ENCODE results near the gene GATAD2B.
"Not testable (repeated sequence)": the region's sequence is repeated elsewhere in the genome, so short reads cannot be mapped to it uniquely, and the experiment has no call there.

Gene GATAD2B

DNA sequence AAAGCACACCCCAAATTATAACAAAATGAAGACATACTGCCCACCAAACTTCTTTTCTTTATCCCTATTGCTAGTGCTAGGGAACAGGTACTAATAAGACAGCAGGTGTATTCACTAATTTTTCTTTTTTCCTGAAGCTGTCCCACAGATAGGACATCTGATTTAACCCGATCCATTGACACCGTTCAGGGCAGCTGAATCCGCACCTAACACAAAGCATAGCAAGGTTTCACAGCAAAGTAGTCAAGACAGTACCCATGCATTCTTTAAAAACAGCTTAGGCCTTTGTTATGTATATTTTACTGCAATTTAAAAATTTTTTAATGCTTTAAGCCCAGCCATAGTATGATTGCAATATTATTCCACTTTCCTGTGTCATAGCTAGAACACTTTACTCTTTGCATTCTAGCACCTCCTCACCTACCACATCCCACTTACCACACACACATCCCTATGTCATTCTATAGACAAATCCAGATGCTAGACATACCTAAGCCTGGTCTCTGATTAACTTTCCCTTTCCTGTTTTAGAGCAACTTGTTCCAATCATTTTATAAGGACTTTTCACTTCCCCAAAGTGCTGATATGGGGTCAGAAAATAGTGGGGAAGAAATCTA lies 40.4 kb downstream of the GATAD2B start:
- DNase-seq: no peak

DNA sequence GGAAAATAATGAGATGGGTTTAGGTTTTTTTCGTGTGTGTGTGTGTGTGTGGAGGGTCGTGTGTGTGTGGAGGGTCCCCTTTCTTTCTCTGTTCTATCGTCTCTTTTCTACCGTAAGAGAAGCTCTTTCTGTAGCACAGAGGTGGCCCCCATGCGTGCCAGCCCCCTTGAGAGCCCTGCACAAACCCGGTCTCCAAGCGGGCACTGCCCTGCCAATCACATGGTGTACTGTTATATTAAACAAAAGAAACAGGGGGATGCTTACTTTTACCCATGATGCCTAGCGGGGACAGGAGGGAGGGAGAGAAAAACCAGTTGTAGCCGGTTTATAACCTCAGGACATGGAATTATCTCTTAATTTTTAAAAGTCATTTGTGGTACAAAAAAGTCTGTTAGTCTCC lies 41.0 kb downstream of the GATAD2B start:
- DNase-seq: peak; percentile 34

DNA sequence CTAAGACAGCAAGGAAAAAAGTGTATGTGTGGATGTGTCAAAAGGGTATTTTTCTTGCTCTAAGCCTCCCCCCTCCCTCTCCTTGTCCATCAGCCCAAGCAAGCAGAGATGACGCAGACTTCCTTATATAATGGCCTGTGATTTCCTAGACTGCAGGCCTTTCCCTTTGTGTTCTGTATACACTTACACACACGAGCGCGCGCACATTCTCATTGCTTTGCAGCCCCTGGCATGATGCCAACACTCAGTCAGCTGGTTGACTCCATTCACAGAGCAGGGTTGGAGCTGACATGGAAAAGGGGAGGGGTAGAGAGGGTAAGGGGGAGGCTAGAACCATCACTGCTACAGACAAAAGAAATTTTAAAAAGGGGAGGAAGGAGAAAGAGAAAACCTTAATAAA lies 41.8 kb downstream of the GATAD2B start:
- peak; percentile 90 for DNase-seq

DNA sequence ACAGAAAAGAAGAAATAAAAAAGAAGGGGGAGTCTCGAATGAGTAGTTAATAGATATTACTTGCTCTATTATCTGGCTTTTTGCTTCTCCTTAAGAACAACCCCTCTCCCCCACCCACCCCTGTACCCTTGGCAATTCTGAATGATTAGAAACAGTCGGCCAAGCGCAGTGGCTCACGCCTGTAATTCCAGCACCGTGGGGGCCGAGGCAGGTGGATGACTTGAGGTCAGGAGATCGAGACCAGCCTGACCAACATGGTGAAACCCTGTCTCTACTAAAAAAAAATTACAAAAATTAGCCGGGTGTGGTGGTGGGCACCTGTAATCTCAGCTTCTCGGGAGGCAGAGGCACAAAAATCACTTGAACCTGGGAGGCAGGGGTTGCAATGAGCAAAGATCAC lies 42.7 kb downstream of the GATAD2B start:
- no peak for DNase-seq

DNA sequence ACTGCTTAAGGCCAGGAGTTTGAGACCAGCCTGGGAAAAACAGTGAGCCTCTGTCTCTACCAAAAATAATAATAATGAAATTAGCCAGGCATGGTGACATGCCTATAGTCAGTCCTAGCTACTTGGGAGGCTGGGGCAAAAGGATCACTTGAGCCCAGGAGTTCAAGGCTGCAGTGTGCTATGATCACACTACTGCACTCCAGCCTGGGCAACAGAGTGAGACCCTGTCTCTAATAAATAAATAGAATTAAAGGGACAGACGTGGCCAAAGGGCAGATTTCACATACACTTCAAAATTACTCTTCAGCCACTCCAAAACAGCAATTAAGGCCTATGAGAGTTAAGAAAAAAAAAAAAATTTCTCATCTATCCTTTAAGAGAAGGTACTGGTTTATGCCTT lies 45.7 kb downstream of the GATAD2B start:
- DNase-seq: no peak

DNA sequence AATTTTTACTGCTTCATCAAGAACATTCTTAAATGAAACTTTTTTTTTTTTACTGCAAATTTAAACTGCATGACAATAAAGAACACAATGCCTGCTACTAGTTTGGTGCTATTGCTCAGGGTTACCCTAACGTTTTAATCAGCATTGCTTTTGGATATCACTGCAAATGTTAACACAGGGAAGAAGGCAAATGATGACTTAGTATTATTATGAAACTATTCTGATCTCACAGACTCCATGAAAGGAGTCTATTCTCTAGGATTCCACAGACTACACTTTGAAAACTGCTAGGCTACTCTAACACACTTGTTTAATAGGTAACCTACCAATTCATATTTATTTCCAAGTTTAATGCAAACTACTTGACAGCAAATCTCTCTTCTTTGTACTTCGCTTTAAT lies 49.8 kb downstream of the GATAD2B start:
- no peak for DNase-seq

DNA sequence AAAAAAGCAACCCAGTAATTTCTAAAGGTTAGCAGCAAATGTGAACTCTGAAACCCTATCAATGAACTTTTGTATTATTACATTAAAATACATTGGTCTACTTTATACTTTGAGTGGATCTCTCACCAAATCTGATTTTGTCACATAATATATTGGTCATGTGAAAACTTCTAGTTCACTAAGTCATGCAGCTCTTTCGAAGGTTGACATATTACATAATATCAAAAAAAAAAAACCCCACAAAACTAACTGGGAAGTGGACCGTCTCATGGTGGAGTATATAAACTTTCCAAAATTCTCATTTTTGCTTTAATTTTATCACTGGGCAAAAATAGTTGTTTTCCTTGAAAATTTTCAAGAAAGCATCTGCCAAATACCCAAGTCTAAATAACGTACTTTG lies 50.4 kb downstream of the GATAD2B start:
- no peak for DNase-seq

DNA sequence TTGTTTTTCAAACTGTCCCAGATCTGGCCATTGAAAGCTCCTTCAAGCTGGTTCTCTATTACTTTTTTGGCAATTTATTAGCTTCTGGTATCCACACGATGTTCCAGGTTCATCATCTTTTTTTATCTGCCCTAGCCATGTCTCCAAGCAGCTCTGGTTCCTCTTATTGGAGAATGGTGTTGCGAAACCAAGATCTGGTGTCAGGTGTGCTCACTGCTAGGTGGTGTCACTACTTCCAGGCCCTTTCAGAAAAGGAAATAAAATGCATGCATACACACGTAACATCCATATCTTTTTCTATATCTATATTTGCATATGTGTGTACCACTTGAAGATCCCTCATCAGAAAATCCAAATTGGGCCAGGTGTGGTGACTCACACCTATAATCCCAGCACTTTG lies 53.3 kb downstream of the GATAD2B start:
- DNase-seq: no peak

DNA sequence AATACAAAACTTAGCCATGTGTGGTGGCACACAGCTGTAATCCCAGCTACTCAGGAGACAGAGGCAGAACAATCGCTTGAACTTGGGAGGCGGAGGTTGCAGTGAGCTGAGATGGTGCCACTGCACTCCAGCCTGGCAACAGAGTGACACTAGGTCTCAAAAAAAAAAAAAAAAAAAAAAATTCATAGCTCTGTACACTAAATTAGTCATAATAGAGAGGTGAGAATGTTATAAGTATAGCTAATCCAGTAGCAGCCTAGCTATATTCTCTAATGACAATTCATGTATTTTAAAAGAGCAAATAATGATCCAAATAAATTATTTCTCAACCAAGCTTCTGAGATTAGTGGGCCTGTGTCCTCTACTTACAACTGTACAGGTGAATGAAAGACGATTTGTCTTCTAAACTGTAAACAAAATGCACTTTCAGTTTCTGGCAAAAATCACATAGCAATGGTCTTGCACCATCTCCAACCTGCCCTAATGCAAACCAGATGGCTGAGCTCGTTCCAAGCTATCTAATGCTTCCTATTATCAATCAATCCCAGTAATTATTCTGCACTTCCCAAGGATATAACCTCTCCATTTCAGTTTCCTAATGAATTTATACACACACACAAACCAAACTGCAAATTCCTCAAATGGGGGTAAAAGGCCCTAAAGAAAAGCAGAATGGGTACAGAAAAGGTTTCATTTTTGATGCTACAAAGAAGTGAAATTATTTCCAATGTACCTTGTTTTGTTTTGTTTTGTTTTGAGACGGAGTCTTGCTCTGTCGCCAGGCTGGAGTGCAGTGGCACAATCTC lies 56.5 kb downstream of the GATAD2B start:
- peak; percentile 59 for DNase-seq

DNA sequence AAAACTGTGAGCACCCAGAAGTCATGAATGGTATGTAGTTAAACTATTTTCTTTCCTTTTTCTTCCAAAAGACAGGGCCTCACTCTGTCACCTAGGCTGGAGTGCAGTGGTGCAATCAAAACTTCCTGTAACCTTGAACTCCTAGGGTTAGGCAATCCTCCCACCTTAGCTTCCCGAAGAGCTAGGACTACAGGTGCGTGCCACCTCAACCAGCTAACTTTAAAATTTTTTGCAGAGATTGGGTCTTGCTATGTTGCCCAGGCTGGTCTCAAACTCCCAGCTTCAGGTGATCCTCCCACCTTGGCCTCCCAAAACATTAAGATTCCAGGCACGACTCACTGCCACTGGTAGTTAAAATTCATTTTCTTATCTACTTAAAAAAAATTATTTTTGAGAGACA lies 62.5 kb downstream of the GATAD2B start:
- no peak for DNase-seq

DNA sequence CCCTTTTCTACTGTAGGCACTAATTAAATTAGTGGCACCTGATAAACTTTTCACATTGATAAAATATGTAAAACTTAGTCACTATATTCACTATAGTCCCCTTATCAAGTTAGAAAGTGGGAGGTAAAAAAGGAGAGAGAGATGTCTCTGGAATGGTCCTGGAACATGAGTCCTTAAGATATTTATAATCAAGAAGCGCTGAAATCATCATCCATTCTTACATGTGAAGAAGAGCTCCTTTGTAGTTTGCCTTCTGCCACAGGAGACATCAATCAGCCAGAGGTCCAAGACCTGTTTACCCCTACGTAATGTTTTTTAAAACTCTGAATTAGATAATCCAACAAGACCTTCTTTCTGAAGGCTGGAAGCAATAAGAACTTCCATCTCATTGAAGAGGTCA lies 65.3 kb downstream of the GATAD2B start:
- DNase-seq: no peak

DNA sequence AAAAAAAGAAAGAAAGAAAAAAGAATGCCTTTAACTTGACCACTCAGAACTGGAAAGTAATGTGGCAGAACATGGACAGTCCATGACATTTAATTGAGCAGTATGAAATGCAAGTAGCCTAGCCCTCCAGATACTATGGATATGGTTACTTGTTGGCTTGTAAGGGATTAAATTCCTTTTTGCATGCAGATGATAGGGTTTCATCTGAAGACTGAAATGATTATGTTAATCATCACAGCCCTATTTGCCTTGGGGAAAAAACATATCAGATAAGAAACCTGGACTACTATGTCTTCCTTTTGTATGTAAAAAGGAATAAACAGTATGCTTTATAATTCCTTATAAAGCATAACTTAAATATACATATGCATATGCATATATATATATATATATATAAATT lies 66.0 kb downstream of the GATAD2B start:
- DNase-seq: no peak

DNA sequence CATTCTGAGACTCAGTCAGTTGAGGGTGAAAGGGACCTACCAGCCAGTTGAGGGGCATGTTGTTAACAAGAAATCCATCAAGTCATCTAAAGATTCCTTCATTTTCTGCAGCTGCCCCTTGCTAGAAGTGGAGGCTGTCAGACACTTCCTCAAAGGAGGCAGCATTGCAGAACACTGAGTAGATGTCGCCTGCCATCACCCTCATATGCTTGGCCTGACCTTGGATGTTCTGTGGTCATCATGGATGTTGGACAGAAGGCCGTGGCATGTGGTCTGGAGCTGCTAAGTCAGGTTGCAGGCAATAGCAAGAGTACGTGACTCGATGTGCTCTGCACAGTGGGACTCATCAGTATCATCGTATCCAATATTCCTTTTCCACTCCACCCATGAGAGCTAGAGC lies 70.6 kb downstream of the GATAD2B start:
- DNase-seq: no peak

DNA sequence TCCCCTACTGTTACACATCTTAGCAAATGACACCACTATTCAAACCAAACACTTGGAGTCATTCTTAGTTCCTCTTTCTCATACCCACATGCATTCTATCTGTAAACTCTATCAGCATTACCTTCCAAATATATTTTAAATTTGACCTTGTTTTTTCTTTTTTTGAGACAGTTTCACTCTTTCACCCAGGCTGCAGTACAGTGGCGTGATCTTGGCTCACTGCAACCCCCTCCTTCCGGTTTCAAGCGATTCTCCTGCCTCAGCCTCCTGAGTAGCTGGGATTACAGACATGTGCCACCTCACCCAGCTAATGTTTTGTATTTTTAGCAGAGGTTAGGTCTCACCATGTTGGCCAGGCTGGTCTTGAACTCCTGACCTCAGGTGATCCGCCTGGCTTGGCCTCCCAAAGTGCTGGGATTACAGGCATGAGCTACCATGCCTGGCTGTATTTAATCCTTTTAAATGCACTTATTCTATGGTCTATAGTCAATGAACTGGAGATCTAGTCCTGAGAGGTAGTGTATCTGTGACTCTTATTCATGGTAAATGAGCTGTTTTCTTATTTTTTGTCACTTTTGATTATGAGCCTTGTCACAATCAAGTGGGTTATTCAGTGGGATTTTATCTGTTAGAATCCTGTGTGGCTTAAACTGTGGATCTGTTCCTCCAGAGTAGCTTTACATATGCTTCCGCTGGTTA lies 73.1 kb downstream of the GATAD2B start:
- DNase-seq: no peak

DNA sequence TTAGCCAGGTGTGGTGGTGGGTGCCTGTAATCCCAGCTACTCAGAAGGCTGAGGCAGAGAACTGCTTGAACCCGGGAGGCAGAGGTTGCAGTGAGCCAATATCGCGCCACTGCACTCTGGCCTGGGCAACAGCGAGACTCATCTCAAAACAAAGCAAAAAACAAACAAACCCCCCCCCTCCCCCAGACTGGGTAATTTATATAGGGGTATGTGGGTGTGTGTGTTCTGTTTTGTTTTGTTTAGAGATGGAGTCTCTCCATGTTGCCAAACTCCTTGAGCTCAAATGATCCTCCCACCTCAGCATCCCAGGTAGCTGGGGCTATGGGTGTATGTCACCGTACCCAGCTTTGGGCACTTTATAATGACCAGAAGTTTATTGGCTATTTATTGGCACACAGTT lies 74.0 kb downstream of the GATAD2B start:
- DNase-seq: no peak

DNA sequence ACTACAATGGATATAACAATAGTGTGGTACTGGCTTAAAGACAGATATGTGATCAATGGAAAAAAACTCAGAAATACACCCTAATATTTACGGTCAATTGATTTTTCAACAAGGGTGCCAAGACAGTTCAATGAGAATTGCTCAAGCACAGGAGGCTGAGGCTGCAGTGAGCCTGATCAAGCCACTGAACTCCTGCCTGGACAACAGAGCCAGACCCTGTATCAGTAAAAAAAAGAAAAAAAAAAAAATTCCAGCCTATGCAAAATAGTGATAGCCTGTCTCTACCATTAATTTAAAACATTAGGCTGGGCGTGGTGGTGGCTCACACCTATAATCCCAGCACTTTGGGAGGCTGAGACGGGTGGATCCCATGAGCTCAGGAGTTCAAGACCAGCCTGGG lies 77.6 kb downstream of the GATAD2B start:
- DNase-seq: no peak

DNA sequence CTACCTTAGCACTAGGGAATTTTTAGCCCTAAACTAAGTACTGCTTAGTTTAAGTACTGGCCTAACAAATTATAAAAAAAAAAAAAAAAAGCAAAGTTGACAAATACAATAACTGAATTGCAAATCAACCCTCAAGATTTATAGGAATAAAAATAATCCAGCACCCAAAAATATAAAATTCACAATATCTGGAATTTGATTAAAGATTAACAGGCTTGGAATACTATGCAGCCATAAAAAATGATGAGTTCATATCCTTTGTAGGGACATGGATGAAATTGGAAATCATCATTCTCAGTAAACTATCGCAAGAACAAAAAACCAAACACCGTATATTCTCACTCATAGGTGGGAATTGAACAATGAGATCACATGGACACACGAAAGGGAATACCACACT lies 78.4 kb downstream of the GATAD2B start:
- not testable (repeated sequence) for DNase-seq

DNA sequence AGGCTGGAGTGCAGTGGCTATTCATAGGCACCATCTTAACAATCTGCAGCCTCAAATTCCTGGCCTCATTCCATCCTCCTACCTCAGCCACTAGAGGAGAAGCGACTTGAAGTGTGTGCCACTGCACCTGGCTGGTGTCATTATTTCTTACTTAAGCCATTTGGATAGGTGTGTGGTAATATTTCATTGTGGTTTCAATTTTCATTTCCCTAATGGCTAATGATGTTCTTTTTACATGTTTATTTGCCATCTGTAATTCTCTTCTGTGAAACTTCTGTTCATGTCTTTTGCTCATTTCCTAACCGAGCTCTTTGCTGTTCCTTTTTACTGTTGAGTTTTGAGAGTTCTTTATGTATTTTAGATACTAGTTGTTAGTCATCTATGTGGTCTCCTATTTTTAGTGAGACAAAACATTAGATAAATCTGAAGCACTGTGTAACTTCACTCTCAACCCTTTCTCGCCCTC lies 80.7 kb downstream of the GATAD2B start:
- no peak for DNase-seq

DNA sequence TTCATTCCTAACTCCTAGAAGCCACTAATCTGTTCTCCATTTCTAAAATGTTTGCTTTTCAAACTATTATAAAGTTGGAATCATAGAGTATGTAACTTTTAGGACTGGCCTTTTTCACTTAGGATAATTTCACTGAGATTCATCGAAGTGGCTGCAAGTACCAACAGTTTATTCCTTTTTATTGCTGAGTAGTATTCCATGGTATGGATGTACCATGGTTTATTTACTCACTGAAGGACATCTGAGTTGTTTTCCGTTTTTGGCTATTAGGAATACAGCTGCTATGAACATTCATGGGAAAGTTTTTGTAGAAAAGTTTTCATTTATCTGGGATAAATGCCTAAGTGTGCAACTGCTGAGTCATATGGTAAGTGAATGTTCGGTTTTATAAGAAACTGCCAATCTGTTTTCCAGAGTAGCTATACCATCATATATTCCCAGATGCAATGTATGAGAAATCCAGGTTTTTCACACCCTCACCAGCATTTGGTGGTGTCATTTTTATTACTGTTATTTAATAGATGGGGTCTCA lies 81.2 kb downstream of the GATAD2B start:
- DNase-seq: peak; percentile 5

DNA sequence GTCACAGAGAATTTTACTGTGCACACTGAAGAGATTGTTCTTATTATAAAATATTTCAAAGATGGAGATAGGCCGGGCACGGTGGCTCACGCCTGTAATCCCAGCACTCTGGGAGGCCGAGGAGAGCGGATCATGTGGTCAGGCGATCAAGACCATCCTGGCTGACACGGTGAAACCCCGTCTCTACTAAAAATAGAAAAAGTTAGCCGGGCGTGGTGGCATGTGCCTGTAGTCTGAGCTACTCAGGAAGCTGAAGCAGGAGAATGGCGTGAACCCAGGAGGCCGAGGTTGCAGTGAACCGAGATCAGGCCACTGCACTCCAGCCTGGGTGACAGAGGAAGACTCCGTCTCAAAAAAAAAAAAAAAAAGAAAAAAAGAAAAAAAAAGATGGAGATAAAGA lies 82.0 kb downstream of the GATAD2B start:
- DNase-seq: not testable (repeated sequence)

DNA sequence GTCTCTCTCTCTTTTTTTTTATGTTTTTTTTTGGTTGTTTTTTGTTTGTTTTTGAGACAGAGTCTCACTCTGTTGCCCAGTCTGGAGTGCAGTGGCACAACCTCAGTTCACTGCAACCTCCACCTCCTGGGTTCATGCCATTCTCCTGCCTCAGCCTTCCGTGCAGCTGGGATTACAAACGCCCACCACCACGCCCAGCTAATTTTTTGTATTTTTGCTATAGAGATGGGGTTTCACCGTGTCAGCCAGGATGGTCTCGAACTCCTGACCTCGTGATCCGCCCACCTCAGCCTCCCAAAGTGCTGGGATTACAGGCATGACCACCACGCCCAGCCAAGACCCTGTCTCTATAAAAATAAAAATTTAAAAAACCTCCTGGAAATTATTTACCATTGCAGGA lies 88.8 kb downstream of the GATAD2B start:
- DNase-seq: not testable (repeated sequence)

DNA sequence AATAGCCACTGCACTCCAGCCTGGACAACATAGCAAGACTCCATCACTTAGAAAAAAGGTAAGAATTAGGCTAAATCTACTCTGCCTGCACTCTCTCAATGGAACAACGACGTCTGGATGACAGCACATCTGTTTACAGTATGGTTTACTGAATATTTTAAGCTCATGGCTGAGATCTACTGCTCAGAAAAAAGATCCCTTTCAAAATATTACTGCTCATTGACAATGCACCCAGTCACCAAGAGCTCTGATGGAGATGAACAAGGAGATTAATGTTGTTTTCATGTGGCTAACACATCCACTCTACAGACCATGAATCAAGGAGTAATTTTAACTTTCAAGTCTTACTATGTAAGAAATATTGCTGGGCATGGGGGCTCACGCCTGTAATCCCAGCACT lies 89.6 kb downstream of the GATAD2B start:
- DNase-seq: no peak

DNA sequence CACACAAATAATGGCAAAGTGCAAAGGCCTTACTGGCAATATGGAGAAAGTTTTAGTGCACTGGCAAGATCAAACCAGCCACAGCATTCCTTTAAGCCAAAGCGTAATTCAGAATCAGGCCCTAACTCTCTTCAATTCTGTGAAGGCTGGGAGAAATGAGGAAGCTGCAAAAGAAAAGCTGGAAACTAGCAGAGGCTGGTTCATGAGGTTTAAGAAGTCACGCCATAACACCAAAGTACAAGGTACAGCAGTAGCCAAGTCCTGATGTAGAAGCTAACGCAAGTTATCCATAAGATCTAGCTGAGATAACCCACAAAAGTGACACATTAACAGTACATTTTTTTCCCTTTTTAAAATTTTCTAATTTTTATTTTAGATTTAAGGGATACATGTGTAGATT lies 90.5 kb downstream of the GATAD2B start:
- DNase-seq: no peak

DNA sequence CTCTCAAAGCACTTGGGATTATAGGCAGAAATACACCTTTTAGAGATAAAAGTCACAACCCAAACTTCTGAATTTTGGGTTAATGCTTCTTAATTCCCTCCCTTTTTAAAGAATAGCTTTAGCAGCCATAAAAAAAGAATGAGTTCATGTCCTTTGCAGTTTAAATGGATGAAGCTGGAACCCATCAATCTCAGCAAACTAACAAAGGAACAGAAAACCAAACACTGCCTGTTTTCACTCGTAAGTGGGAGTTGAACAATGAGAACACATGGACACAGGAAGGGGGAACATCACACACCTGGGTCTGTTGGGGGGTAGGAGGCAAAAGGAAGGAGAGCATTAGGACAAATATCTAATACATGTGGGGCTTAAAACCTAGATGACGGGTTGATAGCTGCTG lies 91.7 kb downstream of the GATAD2B start:
- DNase-seq: no peak
